Adrenal gland (tissue), 5 donors: ENCODE data around the gene ITPKB.

Experiments used
- CTCF ChIP-seq, 6 experiments: fragments of 450-650 bp in 4 of 6; fragments of 200-600 bp in 2 of 6; sonication (generic) in 1 of 6; IDR thresholded peaks; 1 replicate in 5 of 6; 2 replicates in 1 of 6; pipeline versions ENCODE4 v1.5.1 to v1.8.0; 2016 to 2021; ENCODE audit warnings: antibody characterized with exemption in 6 of 6, mild to moderate bottlenecking in 2 of 6, moderate library complexity in 1 of 6
- POLR2A ChIP-seq, 2 donors: fragments of 450-650 bp; IDR thresholded peaks; one replicate each; pipeline ENCODE4 v1.6.1; 2017; ENCODE audit warnings: antibody characterized with exemption in 2 of 2, mild to moderate bottlenecking in 2 of 2, moderate library complexity in 1 of 2
- donor health status: DM: no; HTN: no; CAD: no.

GRCh38 chr1:226599636-226600238, 139.3 kb downstream of the ITPKB start:
- TF ChIP-seq CTCF (IDR thresholded peaks at IDR 0.05) (no peak), POLR2A (IDR thresholded peaks at IDR 0.05) (no peak)
